ENCODE results near the gene CADM1.
A peak's percentile ranks its signal among the peaks of the same experiment; 100 is the strongest.

CADM1 gene

GRCh38 chr11:115226556-115226955, 277.7 kb downstream of the CADM1 start:
- DNase-seq, result peak; percentile 80

GRCh38 chr11:115224551-115224950, 279.7 kb downstream of the CADM1 start:
- DNase-seq, result no peak

GRCh38 chr11:115222863-115223530, 281.2 kb downstream of the CADM1 start:
- no peak for DNase-seq

- DNase-seq, result peak; percentile 64
Measured at GRCh38 chr11:115222218-115222862, 281.9 kb downstream of the CADM1 start.

- DNase-seq, result no peak
Measured at GRCh38 chr11:115221461-115222069, 282.6 kb downstream of the CADM1 start.

- DNase-seq, result no peak
Measured at GRCh38 chr11:115220911-115221310, 283.3 kb downstream of the CADM1 start.

- DNase-seq, result no peak
Measured at GRCh38 chr11:115220423-115220822, 283.8 kb downstream of the CADM1 start.

GRCh38 chr11:115219376-115219775, 284.8 kb downstream of the CADM1 start:
- DNase-seq, result no peak

- DNase-seq, result no peak
Measured at GRCh38 chr11:115217726-115218311, 286.4 kb downstream of the CADM1 start.

GRCh38 chr11:115215694-115216617, 288.3 kb downstream of the CADM1 start:
- DNase-seq, result peak; percentile 2

GRCh38 chr11:115214644-115215234, 289.5 kb downstream of the CADM1 start:
- DNase-seq, result no peak

- DNase-seq, result no peak
Measured at GRCh38 chr11:115213007-115213406, 291.2 kb downstream of the CADM1 start.

GRCh38 chr11:115208808-115209259, 295.4 kb downstream of the CADM1 start:
- no peak for DNase-seq

- no peak for DNase-seq
Measured at GRCh38 chr11:115207916-115208315, 296.3 kb downstream of the CADM1 start.

GRCh38 chr11:115207166-115207591, 297.0 kb downstream of the CADM1 start:
- DNase-seq, result no peak

GRCh38 chr11:115206365-115207022, 297.7 kb downstream of the CADM1 start:
- no peak for DNase-seq

GRCh38 chr11:115202900-115203552, 301.2 kb downstream of the CADM1 start:
- DNase-seq, result no peak

GRCh38 chr11:115202074-115202473, 302.1 kb downstream of the CADM1 start:
- DNase-seq, result no peak

- peak; percentile 58 for DNase-seq
Measured at GRCh38 chr11:115201111-115201792, 303.0 kb downstream of the CADM1 start.

GRCh38 chr11:115199481-115200069, 304.6 kb downstream of the CADM1 start:
- peak; percentile 8 for DNase-seq
